Kidney (tissue), 14 donors: ENCODE results near the gene ABCG2. TPM values are rescaled to one million over a fixed set of nuclear protein-coding genes. Genes with fewer than 3 reads are reported as not detected.

Experiments
- DNase-seq, 5 donors: peaks; one replicate each; pipeline ENCODE4 v3.0.0-alpha.2; 2013 to 2020
- FAIRE-seq: peaks from 2 replicates; lab custom pipeline; 2012; peaks lifted over from hg19 to GRCh38; lab: Jason Lieb, UNC
- H3K27ac ChIP-seq, 2 donors: one replicate each; pipeline ENCODE4 v1.7.0; 2013; ENCODE audit warnings: low read depth in 2 of 2, low read length in 2 of 2, inconsistent platforms in 1 of 2
- H3K27me3 ChIP-seq: one replicate; pipeline ENCODE4 v1.7.1; 2013; ENCODE audit warnings: low read length, inconsistent platforms; ENCODE audit not compliant: control insufficient read depth, insufficient read depth
- H3K36me3 ChIP-seq, 3 donors: one replicate each; pipeline versions ENCODE4 v1.7.0 to v1.7.1; 2013; ENCODE audit warnings: low read length in 3 of 3, control low read depth in 1 of 3, inconsistent platforms in 1 of 3; ENCODE audit not compliant: insufficient read depth in 3 of 3, control insufficient read depth in 2 of 3
- H3K4me1 ChIP-seq, 3 donors: one replicate each; pipeline versions ENCODE4 v1.7.0 to v1.7.1; 2013; ENCODE audit warnings: low read length in 3 of 3, inconsistent platforms in 1 of 3, low read depth in 1 of 3; ENCODE audit not compliant: control insufficient read depth in 2 of 3, insufficient read depth in 2 of 3
- H3K4me3 ChIP-seq, 3 donors: one replicate each; pipeline versions ENCODE4 v1.7.0 to v1.8.1; 2013; ENCODE audit warnings: low read length in 3 of 3, control low read depth in 1 of 3, inconsistent platforms in 1 of 3
- H3K9ac ChIP-seq, 3 donors: one replicate each; pipeline versions ENCODE4 v1.7.0 to v1.7.1; 2013; ENCODE audit warnings: low read length in 3 of 3, control low read depth in 1 of 3, inconsistent platforms in 1 of 3
- H3K9me3 ChIP-seq, 3 donors: one replicate each; pipeline versions ENCODE4 v1.7.0 to v1.7.1; 2013; ENCODE audit warnings: low read length in 3 of 3, control low read depth in 1 of 3, inconsistent platforms in 1 of 3; ENCODE audit not compliant: control insufficient read depth in 2 of 3, insufficient read depth in 1 of 3
- CTCF ChIP-seq: IDR thresholded peaks from 3 replicates; pipeline ENCODE4 v1.5.1; 2012; ENCODE audit warnings: mild to moderate bottlenecking, moderate library complexity, borderline replicate concordance; ENCODE audit not compliant: insufficient read depth; ENCODE audit errors: extremely low read depth
- intact Hi-C: fragments of 100-400 bp; cut with DNase I; formaldehyde crosslinking; loops from one replicate; pipeline ENCODE4 v1.11.1; 2022
- polyA plus RNA-seq: library from polyadenylated mRNA; stranded (reverse); fragments of 350-450 nt; fragmentation: Illumina TruSeq; extraction: RNeasy Lipid Tissue Mini Kit (QIAGEN cat#74804); gene quantifications from one replicate; pipeline ENCODE4 v1.2.3, GENCODE V29; 2014; ENCODE audit warnings: low read depth, low replicate concordance; ENCODE audit not compliant: insufficient read depth
- total RNA-seq: library from RNA; stranded (reverse); fragmentation: NEBNext Ultra II Directional; extraction: Animal tissue kit (Norgen Biotek cat#: 25700); gene quantifications from one replicate; pipeline ENCODE4 v1.2.1, GENCODE V29; 2021
- donor health status: control.
- donor health status: control.
- donor health status: control.
- donor health status: control.
- donor health status: control.
- donor health status: DM: yes; HTN: yes; CAD: no.
- donor health status: Normal renal cell carcinoma (clear cell type).

ABCG2 gene
- total and polyA plus RNA-seq, 2 donors from 2014 or later, result 1.5 to 4.7 TPM

DNA sequence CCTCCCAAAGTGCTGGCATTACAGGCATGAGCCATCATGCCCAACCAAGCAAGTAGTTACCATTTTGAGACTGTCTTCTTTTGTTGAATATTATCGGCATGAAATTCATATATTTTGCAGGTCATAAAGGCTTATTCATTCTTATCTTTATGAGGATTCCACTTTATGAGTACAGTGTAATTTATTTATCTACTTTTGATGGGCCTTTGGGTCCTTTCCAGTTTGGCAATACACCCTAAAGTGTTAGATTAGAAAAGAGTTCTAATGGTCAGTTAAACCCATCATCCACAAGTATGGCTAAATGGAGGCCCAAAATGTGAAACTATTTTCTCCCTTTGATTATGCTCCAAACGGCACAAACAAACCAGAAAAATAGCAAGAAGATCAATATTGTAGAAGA is 10.9 kb upstream of the ABCG2 start:
- intact Hi-C loops, result no loop called here
- no peak overlapping the region for H3K9ac ChIP-seq
- no peaks in the 10 kb centered on the region for H3K4me1 ChIP-seq
- no peak for TF ChIP-seq CTCF
- H3K4me3 ChIP-seq, result no peak overlapping the region
- FAIRE-seq, result no peak
- H3K36me3 ChIP-seq, result no peaks in the 10 kb centered on the region
- no peak overlapping the region for H3K27ac ChIP-seq
- no peak for DNase-seq
- no peaks in the 10 kb centered on the region for H3K9me3 ChIP-seq
- no peaks in the 10 kb centered on the region for H3K27me3 ChIP-seq

DNA sequence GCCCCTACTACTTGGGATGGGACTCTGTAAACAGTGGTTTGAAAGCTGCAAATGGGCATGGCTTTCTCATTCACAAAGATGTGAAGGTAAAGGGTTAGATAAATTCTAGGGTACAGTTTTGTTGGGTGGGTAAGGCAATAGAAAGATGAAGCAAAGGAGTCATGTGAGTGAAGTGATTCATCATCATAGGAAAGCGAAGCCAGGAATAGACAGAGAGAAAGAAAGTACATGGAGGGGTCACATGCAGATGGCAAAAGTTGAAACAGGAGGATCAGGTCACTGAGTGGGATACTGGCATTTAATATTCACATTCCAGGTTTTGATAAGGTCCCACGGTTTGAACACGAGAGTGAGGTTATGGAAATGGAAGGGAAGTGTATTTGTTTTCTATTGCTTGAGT is 8.2 kb upstream of the ABCG2 start:
- intact Hi-C loops, result no loop called here

GRCh38 chr4:88163336-88163735 is 4.9 kb upstream of the ABCG2 start:
- no peaks in the 10 kb centered on the region for H3K27me3 ChIP-seq

More for the DNA sequence above, 8.2 kb upstream of the ABCG2 start:
- Histone ChIP-seq H3K27me3 (no peaks in the 10 kb centered on the region), H3K36me3 (no peaks in the 10 kb centered on the region), H3K4me1 (no peaks in the 10 kb centered on the region), H3K9me3 (no peaks in the 10 kb centered on the region), H3K9ac (no peak overlapping the region), H3K4me3 (no peak overlapping the region), H3K27ac (no peak overlapping the region)
- no peak for DNase-seq
- FAIRE-seq, result no peak
- TF ChIP-seq CTCF, result no peak

More at GRCh38 chr4:88163336-88163735, 4.9 kb upstream of the ABCG2 start:
- no peaks in the 10 kb centered on the region for H3K36me3 ChIP-seq
- no peak for FAIRE-seq
- no peaks in the 10 kb centered on the region for H3K4me1 ChIP-seq
- no peak for TF ChIP-seq CTCF
- H3K4me3 ChIP-seq, result no peak overlapping the region
- no peak overlapping the region for H3K9ac ChIP-seq
- no peaks in the 10 kb centered on the region for H3K9me3 ChIP-seq
- no peak for DNase-seq
- no peak overlapping the region for H3K27ac ChIP-seq
- intact Hi-C loops, result no loop called here
